CD4-positive, alpha-beta T cell treated with Interleukin-4 for 4 hours (primary cell): ENCODE data around the gene SCO1.
A peak's percentile ranks its signal among the peaks of the same experiment; 100 is the strongest.
"Not testable (repeated sequence)": the region's sequence is repeated elsewhere in the genome, so short reads cannot be mapped to it uniquely, and the experiment has no call there.

Experiments
- DNase-seq: peaks from one replicate; pipeline ENCODE4 v3.0.0-alpha.2; 2020

SCO1 gene

DNA sequence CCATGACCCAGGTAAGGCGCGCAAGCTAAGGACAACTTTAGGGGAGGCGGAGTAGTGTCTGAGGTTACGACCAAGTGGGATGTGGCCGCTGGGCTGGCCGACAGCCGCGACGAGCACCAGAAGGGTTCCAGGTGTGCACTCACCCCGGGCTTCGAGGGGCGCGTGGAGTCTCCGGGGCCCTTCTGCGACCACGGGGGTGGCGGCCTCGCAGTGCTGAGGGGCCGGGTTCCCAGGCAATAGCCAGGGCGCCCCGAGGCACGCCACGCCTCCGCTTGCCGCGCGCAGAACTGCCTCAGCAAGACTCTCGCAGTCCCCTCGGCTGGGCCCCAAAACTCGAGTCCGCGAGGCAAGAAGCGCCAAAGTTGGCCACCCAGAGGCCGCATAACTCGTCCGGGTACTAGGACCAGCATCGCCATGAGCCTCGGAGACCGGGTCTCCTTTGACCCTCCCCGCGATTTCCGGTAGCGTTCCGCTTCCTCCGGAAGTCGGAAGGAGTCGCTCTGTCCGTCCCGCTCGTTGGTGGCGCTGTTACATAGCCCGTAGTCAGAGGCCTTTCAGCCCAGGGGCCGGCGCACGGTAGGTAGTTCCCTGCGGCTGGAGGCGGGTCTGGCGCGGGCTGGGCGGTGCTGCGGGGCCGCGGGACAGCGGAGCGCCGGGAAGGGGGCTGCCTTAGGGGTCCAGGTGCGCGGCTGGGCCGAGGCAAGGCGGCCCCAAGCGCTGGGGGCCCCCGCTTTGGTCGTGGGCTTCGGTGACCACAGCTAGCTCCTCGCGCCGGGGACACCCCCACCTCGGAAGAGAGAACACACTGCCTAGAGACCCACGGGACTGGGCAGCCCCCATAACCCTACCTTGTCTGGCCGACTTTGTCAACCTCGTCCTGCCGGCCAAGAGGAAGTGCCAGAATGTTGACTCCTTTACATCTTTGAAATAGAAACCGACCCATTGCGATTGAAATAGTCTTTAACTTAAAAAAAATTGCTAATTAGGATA is at the start of gene SCO1, which contains the start of gene ADPRM:
TSS of gene SCO1 (minus strand) at position 442 of the 990 bp plus-strand sequence. CDS start at position 416, 26 bp downstream.
TSS of gene ADPRM (plus strand) at position 503 of the 990 bp plus-strand sequence. CDS start 7,333 bp downstream, outside the sequence.
- peak; percentile 90 for DNase-seq

DNA sequence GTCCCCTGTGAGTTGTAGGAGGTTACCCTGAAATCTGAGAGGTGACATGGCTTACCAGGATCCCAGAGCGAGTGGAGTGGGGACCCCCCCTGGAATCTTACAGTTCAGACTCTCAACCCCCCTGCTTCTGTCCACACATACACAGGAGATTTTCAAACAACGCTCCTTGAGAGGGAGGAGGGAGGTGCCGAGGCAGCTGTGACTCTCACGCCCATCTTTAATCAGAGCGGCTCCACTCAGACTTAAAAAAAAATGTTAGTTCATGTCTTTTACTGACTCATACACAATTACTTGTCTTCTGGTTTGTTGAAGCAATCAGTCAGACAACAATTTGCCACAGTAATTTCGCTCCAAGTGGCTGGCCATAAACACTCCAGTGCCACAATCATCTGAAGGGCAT is 47.9 kb upstream of the SCO1 start:
- DNase-seq, result no peak

DNA sequence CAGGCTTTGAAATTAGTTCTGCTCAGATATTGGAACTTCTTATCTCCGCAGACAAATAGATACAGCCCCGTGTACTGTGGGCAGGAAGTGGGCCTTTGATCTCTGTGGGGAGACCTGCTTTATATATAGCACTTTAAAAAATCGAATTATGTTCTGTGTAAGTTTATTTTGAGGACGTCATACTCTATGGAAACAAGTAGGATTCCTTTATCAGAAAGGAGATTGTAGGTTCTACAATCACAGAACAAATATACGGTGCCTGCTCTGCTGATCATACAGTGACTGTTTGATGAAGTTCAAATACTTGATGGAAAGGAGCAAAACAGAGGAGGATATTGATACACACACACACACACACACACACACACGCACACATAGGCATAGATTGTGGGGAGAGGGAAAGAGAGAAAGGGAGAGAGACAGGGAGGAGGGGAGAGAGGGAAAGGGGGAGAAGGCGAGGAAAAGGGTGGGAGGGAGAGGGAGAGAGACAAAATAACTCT is 47.2 kb upstream of the SCO1 start:
- DNase-seq, result peak; percentile 29

DNA sequence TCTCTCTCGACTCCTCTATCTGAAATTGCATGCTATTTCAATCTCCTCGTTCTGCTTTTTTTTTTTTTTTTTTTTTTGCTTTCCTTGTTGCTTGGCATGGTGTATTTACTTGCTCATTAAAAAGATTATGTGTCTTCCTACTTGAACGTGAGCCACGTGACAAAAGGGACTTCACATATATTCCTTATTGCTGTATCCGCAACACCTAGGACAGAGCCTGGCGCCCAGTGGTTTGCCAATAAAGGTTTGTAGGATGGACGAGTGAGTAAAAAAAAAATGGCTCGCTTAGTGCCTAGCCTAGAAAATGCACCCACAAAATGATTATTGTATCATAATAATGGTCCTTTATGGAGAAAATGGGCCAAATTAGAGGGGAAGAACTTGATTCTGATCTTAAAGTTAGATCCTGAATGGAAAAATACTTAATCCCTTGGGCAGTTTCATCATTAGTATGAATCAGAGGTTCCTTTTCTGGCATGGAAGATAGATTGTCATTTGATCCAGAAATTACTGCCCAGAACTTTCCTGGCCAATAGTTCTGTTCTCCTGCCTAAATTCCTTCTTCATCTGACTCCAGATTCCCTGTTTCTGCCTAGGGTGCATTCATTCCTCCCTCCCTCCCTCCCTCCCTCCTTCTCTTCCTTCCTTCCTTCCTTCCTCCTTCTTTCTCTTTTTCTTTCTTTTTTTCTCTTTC is 46.1 kb upstream of the SCO1 start:
- DNase-seq, result no peak

DNA sequence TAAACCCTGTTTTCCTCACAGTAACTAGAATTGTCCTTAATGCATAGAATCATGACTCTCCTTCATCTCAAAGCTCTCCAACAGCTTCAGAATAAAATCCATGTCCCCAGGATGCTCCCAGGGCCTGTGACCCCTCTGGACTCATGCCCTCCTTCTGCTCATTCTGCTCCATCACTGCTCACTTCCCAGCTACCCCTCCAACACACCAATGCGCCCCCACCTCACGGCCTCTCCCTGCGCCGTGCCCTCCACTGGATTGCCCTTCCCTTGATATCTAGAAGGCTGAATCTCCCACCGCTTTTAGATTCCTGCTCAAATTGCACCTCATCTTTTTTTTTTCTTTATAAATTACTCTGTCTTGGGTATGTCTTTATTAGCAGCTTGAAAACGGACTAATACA is 45.1 kb upstream of the SCO1 start:
- DNase-seq, result no peak

DNA sequence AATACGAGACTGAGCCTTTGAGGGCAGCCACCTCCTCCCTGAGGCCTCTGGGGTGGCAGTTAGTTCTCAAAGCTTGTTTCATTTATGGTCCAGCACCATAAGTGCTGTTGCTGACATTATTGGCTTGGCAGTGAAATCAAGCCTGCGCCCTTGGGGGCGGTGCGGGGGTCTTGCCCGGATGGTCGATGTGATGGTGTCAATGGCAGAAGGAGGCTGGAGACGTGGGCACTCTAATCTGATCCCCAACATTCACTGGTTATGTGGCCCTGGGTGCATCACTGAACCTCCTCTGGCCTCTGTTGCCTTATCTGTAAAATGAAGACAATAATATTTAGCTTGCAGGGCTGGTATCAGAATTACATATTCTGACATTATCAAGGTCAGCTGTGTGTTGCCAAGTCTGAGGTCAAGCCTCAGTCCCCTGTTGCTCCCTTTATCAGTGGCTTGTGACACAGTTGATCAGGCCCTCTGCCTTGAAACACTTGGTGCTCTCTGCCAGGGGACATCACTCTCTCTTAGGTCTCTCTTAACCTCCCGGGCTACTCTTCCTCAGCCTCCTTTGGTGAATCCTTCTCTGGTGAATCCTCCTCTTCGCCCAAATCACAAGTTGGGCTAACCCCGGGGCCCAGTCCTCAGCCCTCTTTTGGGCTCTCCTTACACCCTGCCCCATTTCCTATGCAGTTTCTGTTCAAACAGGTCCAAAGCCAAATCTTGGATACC is 44.2 kb upstream of the SCO1 start:
- no peak for DNase-seq

DNA sequence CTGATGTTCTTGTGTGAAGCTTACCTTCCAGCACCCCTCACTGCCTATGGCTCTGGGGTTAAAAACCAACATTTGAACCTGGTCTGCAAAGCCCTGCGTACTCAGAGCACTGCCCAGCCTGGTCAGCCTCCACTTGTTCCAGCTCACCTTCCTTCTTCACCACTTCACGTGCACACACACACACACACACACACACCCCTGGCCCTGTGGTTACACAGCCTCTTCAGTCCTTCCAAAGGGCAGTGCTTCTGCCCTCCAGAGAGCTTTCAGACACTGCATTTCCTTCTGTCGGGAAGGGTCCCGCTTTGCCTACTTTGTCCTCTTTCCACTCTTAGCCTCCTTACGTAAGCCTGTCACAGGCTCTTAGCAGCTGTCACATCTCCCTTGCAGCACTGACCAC is 42.1 kb upstream of the SCO1 start:
- DNase-seq, result no peak

DNA sequence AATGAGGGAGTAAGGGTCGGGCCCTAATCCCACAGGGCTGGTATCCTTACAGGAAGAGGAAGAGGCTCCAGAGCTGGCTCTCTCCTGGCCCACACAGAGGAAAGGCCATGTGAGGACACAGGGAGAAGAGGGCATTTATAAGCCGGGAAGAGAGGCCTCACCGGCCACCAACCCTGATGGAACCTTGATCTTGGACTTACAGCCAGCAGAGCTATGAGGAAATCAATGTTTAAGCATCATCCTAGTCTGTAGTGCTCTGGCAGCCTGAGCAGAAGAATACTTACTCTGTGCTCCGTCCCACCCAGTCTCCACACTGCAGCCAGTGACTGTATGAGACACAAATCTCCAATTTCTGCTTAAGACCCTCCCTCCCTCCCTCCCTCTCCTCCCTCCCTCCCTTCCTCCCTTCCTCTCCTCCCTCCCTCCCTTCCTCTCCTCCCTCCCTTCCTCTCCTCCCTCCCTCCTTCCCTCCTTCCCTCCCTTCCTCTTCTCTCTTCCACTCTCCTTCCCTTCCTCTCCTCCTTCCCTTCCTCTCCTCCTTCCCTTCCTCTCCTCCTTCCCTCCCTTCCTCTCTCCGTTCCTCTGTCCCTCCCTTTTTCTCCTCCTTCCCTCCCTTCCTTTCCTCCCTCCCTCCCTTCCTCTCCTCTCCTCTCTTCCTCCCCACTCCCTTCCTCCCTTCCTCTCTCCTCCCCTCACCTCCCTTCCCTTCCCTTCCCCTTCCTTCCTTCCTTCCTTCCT is 41.4 kb upstream of the SCO1 start:
- DNase-seq, result no peak

DNA sequence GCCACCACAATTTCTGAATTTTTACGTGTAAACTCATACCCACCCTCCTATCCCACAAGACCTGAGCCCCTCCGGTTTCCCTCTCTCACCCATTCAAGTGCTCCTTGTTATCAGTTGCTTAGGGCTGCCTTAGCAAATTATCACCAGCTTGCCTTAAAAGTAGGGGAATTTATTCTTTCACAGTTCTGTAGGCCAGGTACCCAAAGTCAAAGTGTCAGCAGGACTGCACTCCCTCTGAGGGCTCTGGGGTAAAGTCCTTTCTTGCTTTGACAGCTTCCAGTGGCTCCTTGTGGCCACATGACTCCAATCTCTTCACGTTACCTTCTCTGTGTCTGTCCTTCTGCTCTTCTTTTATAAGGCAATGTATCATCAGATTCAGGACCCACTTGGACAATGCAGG is 40.4 kb upstream of the SCO1 start:
- no peak for DNase-seq

DNA sequence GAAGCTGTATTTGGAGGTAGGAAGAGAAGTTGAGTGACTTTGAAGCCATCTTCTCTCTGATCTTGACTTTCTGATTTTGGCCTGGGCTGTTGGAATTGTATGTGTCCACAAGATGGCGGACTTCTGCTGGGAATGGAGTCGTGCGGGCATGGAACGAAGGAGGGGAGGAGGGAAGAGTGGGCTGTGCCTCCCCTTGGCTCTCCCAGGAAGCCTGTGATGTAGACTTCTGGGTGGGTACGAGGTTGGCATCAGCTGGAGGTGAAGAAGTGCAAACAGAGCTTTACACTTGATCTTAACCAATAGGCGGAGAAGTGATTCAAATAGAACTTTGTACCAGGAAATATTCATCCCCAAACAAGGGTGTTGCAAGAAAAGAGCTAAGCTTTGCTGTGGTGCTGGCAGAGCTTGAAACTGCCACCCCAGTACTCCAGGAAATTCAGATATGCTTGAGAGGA is 39.9 kb upstream of the SCO1 start:
- peak; percentile 15 for DNase-seq

DNA sequence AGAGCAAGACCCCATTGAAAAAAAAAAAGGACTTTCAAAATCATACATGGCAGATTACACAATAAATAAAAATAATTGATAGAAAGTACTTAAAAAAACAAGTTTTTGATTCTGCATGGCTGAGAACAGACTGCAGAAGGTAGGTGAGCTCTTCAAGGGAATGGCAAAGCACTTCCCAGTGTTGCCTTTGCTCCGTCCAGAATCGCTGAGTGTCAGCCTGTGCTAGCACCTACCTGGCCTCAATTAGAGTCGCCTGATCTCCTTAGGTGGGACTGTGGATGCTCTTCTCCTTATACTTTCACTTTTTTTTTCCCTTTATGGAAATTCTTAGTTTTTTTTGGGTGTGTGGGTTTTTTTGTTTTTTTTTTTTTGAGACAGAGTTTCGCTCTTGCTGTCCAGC is 38.5 kb upstream of the SCO1 start:
- DNase-seq, result no peak

DNA sequence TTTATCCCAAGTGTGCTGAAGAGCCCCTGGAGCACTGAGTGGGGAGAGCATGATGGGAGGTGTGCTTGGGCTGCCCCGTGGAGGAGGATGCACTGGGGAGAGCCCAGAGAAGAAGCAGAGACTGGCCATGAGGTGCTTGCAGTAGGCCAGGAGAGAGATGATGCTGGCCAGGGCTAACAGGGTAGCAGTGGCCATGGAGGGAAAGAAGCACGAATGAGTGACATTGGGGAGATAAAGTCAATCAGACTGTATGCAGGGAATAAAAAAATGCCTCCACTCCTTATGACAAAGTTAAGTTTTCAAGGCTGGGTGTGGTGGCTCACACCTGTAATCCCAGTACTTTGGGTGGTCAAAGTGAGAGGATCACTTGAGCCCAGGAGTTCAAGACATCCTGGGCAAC is 37.9 kb upstream of the SCO1 start:
- no peak for DNase-seq

DNA sequence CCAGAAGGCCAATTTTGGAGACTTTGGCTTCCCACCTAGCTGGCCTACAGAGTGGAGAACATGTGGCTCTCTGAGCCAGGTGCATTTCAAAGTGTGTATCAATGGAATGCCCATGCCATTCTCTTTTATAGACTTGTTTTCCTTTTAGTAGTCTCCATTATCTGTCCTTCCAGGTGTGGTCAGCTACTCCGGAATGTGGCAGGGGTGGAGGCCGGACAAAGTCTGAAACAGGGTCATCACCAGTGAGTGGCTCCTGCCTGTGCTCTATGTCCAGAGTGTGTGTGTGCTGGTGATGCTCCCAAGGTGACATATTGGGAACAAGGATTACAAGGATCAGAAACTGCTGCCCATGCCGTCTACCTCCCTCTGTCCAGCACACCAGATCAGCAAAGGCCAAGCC is 36.3 kb upstream of the SCO1 start:
- DNase-seq, result no peak

DNA sequence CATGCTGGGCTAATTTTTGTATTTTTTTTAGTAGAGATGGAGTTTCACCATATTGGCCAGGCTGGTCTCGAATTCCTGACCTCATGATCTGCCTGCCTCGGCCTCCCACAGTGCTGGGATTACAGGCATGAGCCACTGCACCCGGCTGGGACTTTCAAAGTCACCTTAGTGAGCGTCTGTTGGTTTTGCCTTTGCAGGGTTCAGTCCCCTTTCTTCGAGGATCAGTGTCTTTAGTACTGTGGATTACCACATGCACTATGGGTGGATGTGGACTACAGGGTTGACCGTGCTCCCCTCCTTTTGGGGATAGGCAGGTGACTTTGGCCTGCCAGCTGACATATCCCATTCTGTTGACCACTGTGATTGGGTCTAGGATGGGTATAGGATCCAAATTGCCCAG is 34.8 kb upstream of the SCO1 start:
- DNase-seq, result not testable (repeated sequence)

DNA sequence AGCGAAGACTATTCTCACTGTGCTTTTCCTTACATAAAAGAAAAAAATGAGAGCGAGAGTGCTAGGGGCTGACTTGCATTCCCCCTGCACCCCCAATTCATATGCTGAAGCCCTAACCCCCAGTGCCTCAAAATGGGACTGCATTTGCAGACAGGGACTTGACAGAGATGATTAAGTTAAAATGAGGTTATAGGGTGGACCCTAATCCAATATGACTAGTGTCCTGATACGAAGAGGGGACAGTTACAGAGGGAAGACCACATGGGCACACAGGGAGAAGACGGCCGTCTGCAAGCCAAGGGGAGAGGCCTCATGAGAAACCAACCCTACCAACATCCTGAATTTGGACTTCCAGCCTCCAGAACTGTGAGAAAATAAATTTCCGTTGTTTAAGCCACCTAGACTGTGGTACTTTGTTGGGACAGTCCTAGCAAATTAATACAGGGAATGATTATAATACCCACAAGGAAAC is 34.1 kb upstream of the SCO1 start:
- DNase-seq, result no peak

DNA sequence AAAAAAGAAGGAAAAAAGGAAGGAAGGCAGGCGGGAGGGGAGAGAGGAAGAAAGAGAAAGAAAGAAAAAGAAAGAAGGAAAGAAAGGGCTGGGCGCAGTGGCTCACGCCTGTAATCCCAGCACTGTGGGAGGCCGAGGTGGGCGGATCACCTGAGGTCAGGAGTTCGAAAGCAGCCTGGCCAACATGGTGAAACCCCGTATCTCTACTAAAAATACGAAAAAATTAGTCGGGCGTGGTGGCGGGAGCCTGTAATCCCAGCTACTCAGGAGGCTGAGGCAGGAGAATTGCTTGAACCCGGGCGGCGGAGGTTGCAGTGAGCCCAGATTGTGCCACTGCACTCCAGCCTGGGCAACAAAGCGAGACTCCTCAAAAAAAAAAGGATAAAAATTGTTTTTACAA is 32.9 kb upstream of the SCO1 start:
- not testable (repeated sequence) for DNase-seq

DNA sequence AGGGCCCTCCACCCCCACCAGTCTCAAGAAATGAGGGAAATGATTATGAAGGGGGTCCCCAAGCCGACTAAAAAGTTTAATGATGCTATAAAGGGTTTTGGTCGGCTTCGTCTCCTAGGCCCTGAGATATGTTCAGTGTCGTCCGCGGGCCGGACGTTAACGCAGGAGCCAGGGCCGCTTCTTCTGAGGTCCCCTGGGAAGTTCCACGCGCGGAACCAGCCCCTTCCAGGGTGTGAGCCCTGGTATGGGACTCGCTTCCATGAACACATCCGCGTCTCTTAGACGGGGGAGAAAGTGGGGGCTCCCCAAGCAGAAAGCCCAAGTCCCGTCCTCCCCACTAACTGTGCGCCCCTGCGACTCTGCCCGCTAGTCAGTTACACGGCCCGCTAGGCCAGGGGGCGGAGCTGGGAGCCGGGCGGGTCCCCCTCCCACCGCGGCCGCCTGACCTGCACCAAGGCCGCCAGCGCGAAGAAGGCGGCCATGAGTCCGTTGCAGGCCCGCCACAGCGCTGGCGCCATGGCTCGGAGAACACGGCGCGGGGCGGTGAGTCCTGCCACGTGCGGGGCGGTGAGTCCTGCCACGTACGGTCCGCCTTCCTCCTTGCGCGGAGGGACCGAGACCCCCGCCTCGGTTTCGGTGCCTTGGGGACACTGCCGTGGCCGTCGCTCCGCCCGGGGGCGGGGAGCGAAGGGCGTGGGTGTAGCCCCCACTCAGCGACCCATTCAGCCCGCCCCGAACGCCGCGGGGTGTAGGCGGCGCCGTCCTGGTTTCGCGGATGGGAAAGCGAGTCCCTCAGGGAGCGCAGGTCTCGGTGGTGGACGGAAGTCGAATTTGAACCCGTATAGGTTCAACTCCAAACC is 32.2 kb upstream of the SCO1 start, which contains the start of gene TMEM220:
TSS of gene TMEM220 (minus strand) at position 690 of the 860 bp plus-strand sequence. CDS start at position 518, 172 bp downstream.
- peak; percentile 4 for DNase-seq

DNA sequence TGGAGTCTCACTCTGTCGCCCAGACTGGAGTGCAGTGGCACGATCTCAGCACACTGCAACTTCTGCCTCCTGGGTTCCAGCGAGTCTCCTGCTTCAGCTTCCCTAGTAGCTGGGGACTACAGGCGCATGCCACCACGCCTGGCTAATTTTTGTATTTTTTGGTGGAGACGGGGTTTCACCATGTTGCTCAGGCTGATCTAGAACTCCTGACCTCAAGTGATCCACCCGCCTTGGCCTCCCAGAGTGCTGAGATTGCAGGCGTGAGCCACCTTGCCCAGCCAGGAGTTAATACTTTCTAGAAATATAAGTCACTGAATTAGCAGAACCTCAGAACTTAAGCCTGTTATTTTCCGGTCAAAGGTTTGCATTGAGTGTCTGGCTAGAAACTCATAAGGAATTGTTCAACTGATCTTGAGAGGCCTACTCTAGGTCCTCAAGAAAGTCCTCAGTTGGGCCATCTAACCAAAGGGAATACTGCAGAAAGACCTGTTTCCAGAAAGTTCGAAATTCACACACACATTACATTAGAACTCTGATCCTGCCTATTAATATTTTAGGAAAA is 31.1 kb upstream of the SCO1 start:
- no peak for DNase-seq

DNA sequence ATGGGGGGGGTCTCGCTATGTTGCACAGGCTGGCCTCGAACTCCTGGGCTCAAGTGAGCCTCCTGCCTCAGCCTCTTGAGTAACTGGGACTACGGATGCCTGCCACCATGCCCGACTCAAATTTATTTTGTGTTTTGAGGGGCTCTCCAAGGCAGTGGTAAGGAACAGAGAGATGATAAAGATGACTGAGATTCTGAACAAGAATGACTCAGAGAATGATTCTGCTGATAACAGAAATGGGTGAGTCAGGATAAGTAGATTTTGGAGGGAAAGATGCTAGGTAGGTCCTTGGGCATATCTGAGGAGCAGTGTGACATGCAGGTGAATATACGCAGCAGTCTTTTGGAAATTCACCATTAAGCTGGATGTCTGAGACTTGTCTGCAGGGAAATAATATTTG is 29.9 kb upstream of the SCO1 start:
- peak; percentile 4 for DNase-seq

DNA sequence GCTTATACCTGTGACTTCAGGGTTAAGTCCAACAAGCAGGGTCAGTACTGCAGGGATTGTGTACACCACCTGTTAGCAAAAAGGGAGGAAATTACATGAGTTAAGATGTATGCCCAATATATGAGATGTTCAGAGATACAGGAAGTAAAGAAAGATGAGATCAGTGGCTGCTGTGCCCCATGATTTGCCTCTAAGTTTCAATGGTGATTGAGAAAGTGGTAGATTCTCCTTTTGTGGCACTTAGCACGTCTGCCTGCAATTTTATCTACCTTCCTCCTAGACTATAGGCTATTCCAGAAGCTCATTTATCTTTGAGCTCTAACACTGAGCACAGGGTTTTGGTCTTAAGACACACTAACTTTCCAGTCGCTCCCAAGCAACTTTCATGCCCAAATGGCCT is 28.9 kb upstream of the SCO1 start:
- no peak for DNase-seq

DNA sequence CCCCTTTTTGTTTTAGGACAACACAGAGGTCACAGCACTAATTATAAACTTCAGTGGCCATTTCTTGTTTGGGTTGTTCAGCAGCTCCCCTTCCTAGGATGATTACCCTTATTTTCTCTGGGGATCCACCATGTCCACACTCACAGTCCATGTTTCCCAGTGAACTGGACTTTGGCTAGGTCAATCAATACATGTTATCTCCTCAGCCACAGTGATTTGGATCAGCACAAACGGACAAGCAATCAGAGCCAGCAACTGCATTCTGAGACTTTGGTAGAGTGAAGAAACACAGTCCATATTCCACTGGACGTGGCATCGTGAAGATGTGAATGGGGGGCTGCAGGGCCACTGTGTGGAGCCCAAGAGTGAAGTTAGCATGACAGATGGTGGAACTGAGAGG is 27.9 kb upstream of the SCO1 start:
- no peak for DNase-seq
